CD8-positive, alpha-beta memory T cell (primary cell): ENCODE measurements around the gene TCF7L2. TPM values are rescaled to one million over a fixed set of nuclear protein-coding genes. Genes with fewer than 3 reads are reported as not detected.
A peak's percentile ranks its signal among the peaks of the same experiment; 100 is the strongest.

ENCODE experiments used
- CTCF ChIA-PET: fragments of 350-600 bp; sonication (Branson Sonifier 250); formaldehyde crosslinking; loops from one replicate; lab custom pipeline; 2021; ENCODE audit warnings: antibody characterized with exemption; lab: Charles Lee
- POLR2A ChIA-PET: fragments of 350-600 bp; sonication (Branson Sonifier 250); formaldehyde crosslinking; loops from one replicate; lab custom pipeline; 2021; ENCODE audit warnings: antibody characterized with exemption; lab: Charles Lee
- DNase-seq, 5 donors: peaks; one replicate each; pipeline versions ENCODE4 v3.0.0 to v3.0.0-alpha.2; 2020 to 2022; ENCODE audit warnings: mixed read lengths in 1 of 5
- H3K27ac ChIP-seq: one replicate; pipeline ENCODE4 v1.7.0; 2013; ENCODE audit warnings: low read depth, mild to moderate bottlenecking, low read length, moderate library complexity
- H3K27me3 ChIP-seq: 2 replicates; pipeline ENCODE4 v1.7.0; 2013; ENCODE audit warnings: low read length, mild to moderate bottlenecking; ENCODE audit not compliant: insufficient read depth, poor library complexity, severe bottlenecking
- H3K36me3 ChIP-seq: 2 replicates; pipeline ENCODE4 v1.7.0; 2013; ENCODE audit warnings: mild to moderate bottlenecking, low read length, moderate library complexity; ENCODE audit not compliant: insufficient read depth
- H3K4me1 ChIP-seq: 2 replicates; pipeline ENCODE4 v1.7.0; 2013; ENCODE audit warnings: mild to moderate bottlenecking, low read length, moderate library complexity; ENCODE audit not compliant: insufficient read depth
- H3K4me3 ChIP-seq: 2 replicates; pipeline ENCODE4 v1.7.0; 2013; ENCODE audit warnings: mild to moderate bottlenecking, low read length
- H3K9me3 ChIP-seq: 2 replicates; pipeline ENCODE4 v1.7.0; 2013; ENCODE audit warnings: mild to moderate bottlenecking, low read length
- H3K27ac Mint-ChIP-seq, 8 donors: one replicate each; pipeline ENCODE4 v1.8.0; 2020 to 2021; ENCODE audit warnings: mixed read lengths in 8 of 8, mild to moderate bottlenecking in 6 of 8, inconsistent platforms in 3 of 8, moderate library complexity in 3 of 8
- H3K27me3 Mint-ChIP-seq, 2 donors: one replicate each; pipeline ENCODE4 v1.8.0; 2020 to 2021; ENCODE audit warnings: mixed read lengths in 2 of 2, mild to moderate bottlenecking in 1 of 2, moderate library complexity in 1 of 2
- H3K36me3 Mint-ChIP-seq, 3 donors: one replicate each; pipeline ENCODE4 v1.8.0; 2020 to 2021; ENCODE audit warnings: mixed read lengths in 3 of 3, inconsistent platforms in 1 of 3, mild to moderate bottlenecking in 1 of 3
- H3K4me1 Mint-ChIP-seq, 3 donors: one replicate each; pipeline ENCODE4 v1.8.0; 2020 to 2021; ENCODE audit warnings: mixed read lengths in 3 of 3, inconsistent platforms in 1 of 3, mild to moderate bottlenecking in 1 of 3
- H3K4me3 Mint-ChIP-seq, 7 donors: one replicate each; pipeline ENCODE4 v1.8.0; 2020 to 2021; ENCODE audit warnings: mixed read lengths in 7 of 7, mild to moderate bottlenecking in 6 of 7, moderate library complexity in 4 of 7, inconsistent platforms in 2 of 7
- H3K9me3 Mint-ChIP-seq, 5 donors: one replicate each; pipeline ENCODE4 v1.8.0; 2020 to 2022; ENCODE audit warnings: mixed read lengths in 5 of 5, mild to moderate bottlenecking in 3 of 5, moderate library complexity in 2 of 5, inconsistent platforms in 1 of 5
- polyA plus RNA-seq: library from polyadenylated mRNA; unstranded; fragments of 300-500 nt; fragmentation: Illumina TruSeq; gene quantifications from one replicate; pipeline ENCODE4 v1.2.3, GENCODE V29; 2021
- total RNA-seq, 2 experiments: library from RNA; stranded (reverse); gene quantifications; one replicate each; pipeline ENCODE4 v1.2.3, GENCODE V29; 2021

The TCF7L2 gene
- total and polyA plus RNA-seq, 3 experiments from 2014 or later, result 0.81 to 1.8 (median 0.89) TPM

- no peak overlapping the region for H3K4me3 ChIP-seq
- peaks cover 5 to 15% of the 10 kb centered on the region in 2 donors for H3K27me3 Mint-ChIP-seq
- no peaks in the 10 kb centered on the region for H3K27me3 ChIP-seq
- POLR2A ChIA-PET, result no interaction called here
- peaks cover 22 to 32% (median 24%) of the 10 kb centered on the region in 3 donors for H3K4me1 Mint-ChIP-seq
- CTCF ChIA-PET, result no interaction called here
- no peaks in the 10 kb centered on the region for H3K36me3 ChIP-seq
- no peak overlapping the region for H3K4me3 Mint-ChIP-seq
- H3K4me1 ChIP-seq, result peaks cover 19% of the 10 kb centered on the region
- no peak for DNase-seq
- no peaks in the 10 kb centered on the region for H3K9me3 ChIP-seq
- no peak overlapping the region for H3K27ac Mint-ChIP-seq
- no peak overlapping the region for H3K27ac ChIP-seq
- no peaks in the 10 kb centered on the region for H3K9me3 Mint-ChIP-seq
- peaks cover 0 to 4% (median 0%) of the 10 kb centered on the region in 3 donors for H3K36me3 Mint-ChIP-seq
These were observed 102.2 kb downstream of the TCF7L2 start for GRCh38 chr10:113052076-113052830.

GRCh38 chr10:113053091-113053490 is 103.0 kb downstream of the TCF7L2 start:
- H3K4me3 ChIP-seq, result no peak overlapping the region
- no peak for DNase-seq
- H3K36me3 ChIP-seq, result no peaks in the 10 kb centered on the region
- Mint-ChIP-seq H3K27ac (peak overlapping the region in 1 of 8 donors; percentile 77), H3K27me3 (peaks cover 5 to 15% of the 10 kb centered on the region in 2 donors), H3K36me3 (no peaks in the 10 kb centered on the region), H3K4me3 (no peak overlapping the region), H3K9me3 (no peaks in the 10 kb centered on the region), H3K4me1 (peaks cover 22 to 32% (median 24%) of the 10 kb centered on the region in 3 donors)
- ChIA-PET CTCF (no interaction called here), POLR2A (no interaction called here)
- no peak overlapping the region for H3K27ac ChIP-seq
- peaks cover 19% of the 10 kb centered on the region for H3K4me1 ChIP-seq
- no peaks in the 10 kb centered on the region for H3K9me3 ChIP-seq
- no peaks in the 10 kb centered on the region for H3K27me3 ChIP-seq

GRCh38 chr10:113053881-113054280 is 103.8 kb downstream of the TCF7L2 start:
- ChIA-PET POLR2A (no interaction called here), CTCF (no interaction called here)
- Mint-ChIP-seq H3K4me3 (no peak overlapping the region), H3K36me3 (no peaks in the 10 kb centered on the region), H3K9me3 (no peaks in the 10 kb centered on the region), H3K27ac (no peak overlapping the region), H3K27me3 (peaks cover 5 to 15% of the 10 kb centered on the region in 2 donors), H3K4me1 (peaks cover 22 to 32% (median 24%) of the 10 kb centered on the region in 3 donors)
- H3K27ac ChIP-seq, result no peak overlapping the region
- no peaks in the 10 kb centered on the region for H3K36me3 ChIP-seq
- no peak for DNase-seq
- peaks cover 19% of the 10 kb centered on the region for H3K4me1 ChIP-seq
- H3K4me3 ChIP-seq, result no peak overlapping the region
- H3K9me3 ChIP-seq, result no peaks in the 10 kb centered on the region
- no peaks in the 10 kb centered on the region for H3K27me3 ChIP-seq

- POLR2A ChIA-PET, result no interaction called here
- Mint-ChIP-seq H3K4me3 (no peak overlapping the region), H3K9me3 (no peaks in the 10 kb centered on the region), H3K27me3 (peaks cover 0 to 15% of the 10 kb centered on the region in 2 donors), H3K36me3 (no peaks in the 10 kb centered on the region), H3K4me1 (peaks cover 15 to 18% (median 18%) of the 10 kb centered on the region in 3 donors), H3K27ac (no peak overlapping the region)
- H3K27me3 ChIP-seq, result no peaks in the 10 kb centered on the region
- CTCF ChIA-PET, result no interaction called here
- H3K9me3 ChIP-seq, result no peaks in the 10 kb centered on the region
- no peaks in the 10 kb centered on the region for H3K36me3 ChIP-seq
- H3K27ac ChIP-seq, result no peak overlapping the region
- peaks cover 19% of the 10 kb centered on the region for H3K4me1 ChIP-seq
- no peak for DNase-seq
- H3K4me3 ChIP-seq, result no peak overlapping the region
These were observed 105.4 kb downstream of the TCF7L2 start for GRCh38 chr10:113055458-113055857.

- Mint-ChIP-seq H3K4me1 (peaks cover 9 to 12% (median 12%) of the 10 kb centered on the region in 3 donors), H3K36me3 (no peaks in the 10 kb centered on the region), H3K4me3 (no peak overlapping the region), H3K27ac (peak overlapping the region in 1 of 8 donors; percentile 14), H3K27me3 (peaks cover 0 to 15% of the 10 kb centered on the region in 2 donors), H3K9me3 (no peaks in the 10 kb centered on the region)
- H3K9me3 ChIP-seq, result no peaks in the 10 kb centered on the region
- no peaks in the 10 kb centered on the region for H3K27me3 ChIP-seq
- H3K4me1 ChIP-seq, result peaks cover 18% of the 10 kb centered on the region
- H3K4me3 ChIP-seq, result no peak overlapping the region
- ChIA-PET POLR2A (interaction anchor here (0.5 kb wide), 1 partner anchor 1042 kb away, joined by 3 read pairs; no protein-coding TSS in a partner anchor), CTCF (no interaction called here)
- no peak overlapping the region for H3K27ac ChIP-seq
- no peak for DNase-seq
- no peaks in the 10 kb centered on the region for H3K36me3 ChIP-seq
These were observed 106.0 kb downstream of the TCF7L2 start for GRCh38 chr10:113056030-113056429.

GRCh38 chr10:113056441-113057021 is 106.5 kb downstream of the TCF7L2 start:
- Mint-ChIP-seq H3K4me3 (no peak overlapping the region), H3K4me1 (peaks cover 7 to 8% (median 7%) of the 10 kb centered on the region in 3 donors), H3K36me3 (no peaks in the 10 kb centered on the region), H3K27ac (no peak overlapping the region), H3K9me3 (no peaks in the 10 kb centered on the region), H3K27me3 (peaks cover 0 to 15% of the 10 kb centered on the region in 2 donors)
- no peak overlapping the region for H3K27ac ChIP-seq
- H3K27me3 ChIP-seq, result no peaks in the 10 kb centered on the region
- no peaks in the 10 kb centered on the region for H3K36me3 ChIP-seq
- no peaks in the 10 kb centered on the region for H3K9me3 ChIP-seq
- peaks cover 13% of the 10 kb centered on the region for H3K4me1 ChIP-seq
- CTCF ChIA-PET, result no interaction called here
- H3K4me3 ChIP-seq, result no peak overlapping the region
- POLR2A ChIA-PET, result interaction anchor here (0.5 kb wide), 1 partner anchor 1042 kb away, joined by 3 read pairs; no protein-coding TSS in a partner anchor
- DNase-seq, result no peak

- H3K9me3 Mint-ChIP-seq, result no peaks in the 10 kb centered on the region
- H3K9me3 ChIP-seq, result no peaks in the 10 kb centered on the region
- no peak overlapping the region for H3K27ac ChIP-seq
- H3K4me1 Mint-ChIP-seq, result peaks cover 0 to 2% (median 0%) of the 10 kb centered on the region in 3 donors
- no peak overlapping the region for H3K4me3 Mint-ChIP-seq
- POLR2A ChIA-PET, result no interaction called here
- H3K36me3 Mint-ChIP-seq, result no peaks in the 10 kb centered on the region
- H3K27me3 Mint-ChIP-seq, result peaks cover 0 to 3% of the 10 kb centered on the region in 2 donors
- no peak for DNase-seq
- H3K36me3 ChIP-seq, result no peaks in the 10 kb centered on the region
- no peak overlapping the region for H3K27ac Mint-ChIP-seq
- H3K27me3 ChIP-seq, result no peaks in the 10 kb centered on the region
- peaks cover 12% of the 10 kb centered on the region for H3K4me1 ChIP-seq
- H3K4me3 ChIP-seq, result no peak overlapping the region
- CTCF ChIA-PET, result no interaction called here
These were observed 108.0 kb downstream of the TCF7L2 start for GRCh38 chr10:113057948-113058522.
